Measurements from ENCODE around the gene ARHGEF12.

Gene ARHGEF12

DNA sequence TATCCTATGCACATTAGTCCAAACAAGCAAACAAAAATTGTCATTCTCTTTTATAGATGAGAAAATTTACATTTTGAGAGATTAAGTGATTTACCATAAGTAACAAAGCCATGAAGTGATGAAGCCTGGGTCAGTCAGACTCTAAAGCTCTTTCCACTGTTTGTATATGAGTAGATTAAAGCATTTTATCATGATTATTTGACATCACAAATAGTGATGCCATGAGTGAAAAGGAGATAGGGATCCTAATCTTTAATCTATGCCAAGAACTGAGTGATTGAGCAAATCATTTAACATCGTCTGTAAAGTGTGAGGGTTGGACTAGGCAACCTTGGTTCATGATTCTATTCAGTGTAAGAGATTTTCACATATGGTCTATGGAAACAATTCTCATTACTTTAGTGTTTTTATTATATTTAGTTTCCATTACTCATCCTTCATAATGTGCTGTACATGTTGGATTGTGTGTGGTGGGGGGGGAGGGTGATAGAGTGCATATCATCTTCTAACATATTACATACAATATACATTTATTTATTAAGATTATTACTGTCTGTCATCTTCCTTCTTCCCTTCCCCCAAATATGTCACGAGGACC, 50.7 kb downstream of the ARHGEF12 start:
- no peaks in the 10 kb centered on the region for H3K36me3 ChIP-seq (ENCODE audit: insufficient read depth, low read length)
- no peak for DNase-seq (ENCODE audit: low read depth, low spot score)
- H3K9ac ChIP-seq (ENCODE audit: insufficient read length), result no peak overlapping the region
- H3K4me3 ChIP-seq, result peak overlapping the region; percentile 48
- TF ChIP-seq EZH2 (IDR thresholded peaks at IDR 0.05) (no peak), POLR2AphosphoS5 (IDR thresholded peaks at IDR 0.05; ENCODE audit: borderline replicate concordance, low read depth, low read length) (no peak), FOXP2 (optimal IDR thresholded peaks at IDR 0.05; ENCODE audit: control extremely low read depth, extremely low read length, insufficient read depth) (no peak)
- H3K27ac ChIP-seq, result 0 out of 2 replicates have a peak overlapping the region, but pooled peaks have one; percentile 49
- no peaks in the 10 kb centered on the region for H3K9me3 ChIP-seq (ENCODE audit: low read depth, low read length)

DNA sequence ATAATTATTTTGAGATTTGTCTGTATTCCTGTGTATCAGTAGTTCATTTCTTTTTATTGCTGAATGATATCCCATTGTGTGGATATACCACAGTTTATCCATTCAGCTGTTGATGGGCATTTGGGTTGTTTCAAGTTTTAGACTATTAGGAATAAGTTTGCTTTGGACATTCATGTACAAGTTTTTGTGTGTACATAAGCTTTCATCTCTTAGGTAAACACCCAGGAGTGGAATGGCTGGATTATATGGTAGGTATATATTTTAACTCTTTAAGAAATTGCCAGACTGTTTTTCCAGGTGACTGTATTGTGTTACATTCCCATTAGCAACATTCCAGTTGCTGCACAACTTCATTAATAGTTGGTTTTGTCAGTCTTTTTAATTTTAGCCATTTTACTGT, 52.0 kb downstream of the ARHGEF12 start:
- Histone ChIP-seq H3K9ac (ENCODE audit: insufficient read length) (no peak overlapping the region), H3K27ac (no peak overlapping the region)
- DNase-seq (ENCODE audit: low read depth, low spot score), result no peak

DNA sequence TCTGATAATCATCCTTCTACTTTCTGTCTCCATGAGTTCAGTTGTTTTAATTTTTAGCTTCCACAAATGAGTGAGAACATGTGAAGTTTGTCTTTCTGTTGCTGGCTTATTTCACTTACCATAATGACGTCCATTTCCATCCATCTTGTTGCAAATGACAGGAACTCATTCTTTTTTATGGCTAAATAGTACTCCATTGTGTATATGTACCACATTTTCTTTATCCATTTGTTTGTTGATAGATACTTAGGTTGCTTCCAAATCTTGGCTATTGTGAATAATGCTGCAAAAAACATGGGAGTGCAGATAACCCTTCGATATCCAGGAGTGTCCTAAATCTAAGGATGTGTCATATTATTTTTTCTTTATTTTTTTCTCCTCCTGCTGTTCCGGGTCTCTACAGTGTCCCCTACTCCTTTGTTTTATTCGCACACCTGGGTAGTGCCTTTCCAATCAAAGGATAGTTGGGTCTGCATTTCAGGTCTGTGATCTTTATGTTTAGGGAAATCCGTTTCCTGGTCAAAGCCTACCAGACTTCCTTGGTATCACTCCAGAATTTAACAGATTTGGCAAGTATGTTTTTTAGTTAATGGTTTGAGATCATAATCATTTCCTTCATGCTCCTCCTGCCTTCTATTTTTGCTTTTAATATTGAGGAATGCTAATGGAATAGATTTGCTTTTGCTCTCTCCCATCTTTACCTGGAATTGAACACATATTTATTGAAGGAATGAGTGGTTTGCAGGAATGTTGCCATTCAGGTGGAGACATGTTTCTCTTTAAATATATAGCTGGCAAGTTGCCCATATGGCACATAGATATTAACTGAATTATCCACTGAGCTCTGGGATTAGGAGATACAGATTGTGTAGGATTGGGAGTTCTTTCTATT, 53.7 kb downstream of the ARHGEF12 start:
- no peak overlapping the region for H3K9ac ChIP-seq (ENCODE audit: insufficient read length)
- H3K4me3 ChIP-seq, result no peak overlapping the region
- peaks cover 4% of the 10 kb centered on the region; the same call in 1 of the 2 replicates for H3K9me3 ChIP-seq (ENCODE audit: low read depth, low read length)
- TF ChIP-seq EZH2 (IDR thresholded peaks at IDR 0.05) (no peak), FOXP2 (optimal IDR thresholded peaks at IDR 0.05; ENCODE audit: control extremely low read depth, extremely low read length, insufficient read depth) (no peak)
- no peak for DNase-seq (ENCODE audit: low read depth, low spot score)
- no peaks in the 10 kb centered on the region for H3K36me3 ChIP-seq (ENCODE audit: insufficient read depth, low read length)
- peak overlapping the region; percentile 76; the same call in 1 of the 2 replicates for H3K27ac ChIP-seq

More for the DNA sequence above, 52.0 kb downstream of the ARHGEF12 start:
- no peaks in the 10 kb centered on the region for H3K36me3 ChIP-seq (ENCODE audit: insufficient read depth, low read length)
- no peaks in the 10 kb centered on the region for H3K9me3 ChIP-seq (ENCODE audit: low read depth, low read length)
- no peak overlapping the region for H3K4me3 ChIP-seq
- TF ChIP-seq POLR2AphosphoS5 (IDR thresholded peaks at IDR 0.05; ENCODE audit: borderline replicate concordance, low read depth, low read length), result no peak
- TF ChIP-seq FOXP2 (optimal IDR thresholded peaks at IDR 0.05; ENCODE audit: control extremely low read depth, extremely low read length, insufficient read depth), result no peak
- TF ChIP-seq EZH2 (IDR thresholded peaks at IDR 0.05), result no peak

DNA sequence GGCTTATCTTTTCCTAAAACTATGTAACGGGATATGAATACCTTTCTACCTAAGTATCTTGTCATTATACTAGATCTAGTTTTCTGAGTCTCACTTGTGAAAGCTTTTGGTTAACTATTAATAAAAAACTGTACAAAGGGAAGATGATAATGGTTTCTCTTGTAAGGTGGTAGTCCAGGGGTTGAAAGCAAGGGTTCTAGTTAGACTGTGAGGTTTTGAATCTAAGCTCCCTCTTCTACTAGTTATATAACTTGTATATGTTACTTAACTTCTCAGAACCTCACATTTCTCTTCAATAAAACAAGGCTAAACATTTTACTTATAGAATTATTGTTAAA, 54.3 kb downstream of the ARHGEF12 start:
- TF ChIP-seq EZH2 (IDR thresholded peaks at IDR 0.05), result no peak
- TF ChIP-seq FOXP2 (optimal IDR thresholded peaks at IDR 0.05; ENCODE audit: control extremely low read depth, extremely low read length, insufficient read depth), result no peak
- no peak for TF ChIP-seq POLR2AphosphoS5 (IDR thresholded peaks at IDR 0.05; ENCODE audit: borderline replicate concordance, low read depth, low read length)
- no peaks in the 10 kb centered on the region for H3K36me3 ChIP-seq (ENCODE audit: insufficient read depth, low read length)
- peaks cover 7% of the 10 kb centered on the region; the same call in 1 of the 2 replicates for H3K9me3 ChIP-seq (ENCODE audit: low read depth, low read length)
- no peak overlapping the region for H3K4me3 ChIP-seq
- H3K27ac ChIP-seq, result peak overlapping the region; percentile 76; the same call in 1 of the 2 replicates
- H3K9ac ChIP-seq (ENCODE audit: insufficient read length), result no peak overlapping the region
- DNase-seq (ENCODE audit: low read depth, low spot score), result no peak

DNA sequence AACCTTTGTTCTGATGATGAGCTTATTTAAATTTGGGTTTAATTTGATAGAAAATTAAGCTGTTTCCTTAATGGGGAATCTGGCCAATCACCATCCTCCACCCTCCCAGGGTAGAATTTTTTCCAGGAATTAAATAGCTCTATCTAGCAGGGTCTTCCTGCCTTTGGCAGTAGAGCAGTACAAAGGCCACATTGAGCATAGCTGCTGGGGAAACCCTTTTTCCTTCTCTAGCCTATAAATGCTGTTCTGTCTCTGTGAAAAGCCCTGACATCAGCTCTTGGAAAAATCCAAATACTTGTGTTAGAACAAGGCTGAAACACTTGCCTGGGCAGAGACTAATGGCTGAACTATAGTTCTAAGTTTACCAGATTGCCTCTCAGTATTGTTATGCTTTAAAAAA, 55.1 kb downstream of the ARHGEF12 start:
- H3K4me3 ChIP-seq, result peak overlapping the region; percentile 9; the same call in 1 of the 2 replicates
- H3K9me3 ChIP-seq (ENCODE audit: low read depth, low read length), result peaks cover 7% of the 10 kb centered on the region; the same call in 1 of the 2 replicates
- peak overlapping the region; percentile 76 for H3K27ac ChIP-seq
- peak; percentile 55 for DNase-seq (ENCODE audit: low read depth, low spot score)
- peak overlapping the region; percentile 20 for H3K9ac ChIP-seq (ENCODE audit: insufficient read length)
- no peaks in the 10 kb centered on the region for H3K36me3 ChIP-seq (ENCODE audit: insufficient read depth, low read length)
- TF ChIP-seq FOXP2 (optimal IDR thresholded peaks at IDR 0.05; ENCODE audit: control extremely low read depth, extremely low read length, insufficient read depth), result no peak
- no peak for TF ChIP-seq EZH2 (IDR thresholded peaks at IDR 0.05)
- no peak for TF ChIP-seq POLR2AphosphoS5 (IDR thresholded peaks at IDR 0.05; ENCODE audit: borderline replicate concordance, low read depth, low read length)

DNA sequence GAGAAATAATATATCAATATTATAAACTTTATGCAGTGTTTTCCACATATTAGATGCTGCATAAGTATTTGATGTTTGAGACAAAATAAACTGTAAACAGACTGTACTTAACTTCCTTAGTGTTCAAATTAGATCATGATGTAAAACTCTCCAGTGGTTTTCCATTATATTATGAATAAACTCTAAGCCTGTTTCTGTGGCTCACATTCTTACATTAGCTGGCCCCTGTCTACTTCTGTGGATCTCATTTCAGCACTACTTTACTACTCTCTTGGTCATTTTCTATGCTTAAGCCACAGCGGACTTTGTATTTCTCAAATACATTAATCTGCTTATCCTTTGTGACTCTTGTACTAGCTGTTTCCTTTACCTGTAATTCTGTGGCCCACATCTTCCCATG, 55.6 kb downstream of the ARHGEF12 start:
- Histone ChIP-seq H3K9me3 (ENCODE audit: low read depth, low read length) (peaks cover 7% of the 10 kb centered on the region; the same call in 1 of the 2 replicates), H3K27ac (peak overlapping the region; percentile 76), H3K9ac (ENCODE audit: insufficient read length) (peak overlapping the region; percentile 20), H3K4me3 (peak overlapping the region; percentile 9; the same call in 1 of the 2 replicates), H3K36me3 (ENCODE audit: insufficient read depth, low read length) (no peaks in the 10 kb centered on the region)
- TF ChIP-seq POLR2AphosphoS5 (IDR thresholded peaks at IDR 0.05; ENCODE audit: borderline replicate concordance, low read depth, low read length) (no peak), EZH2 (IDR thresholded peaks at IDR 0.05) (no peak)
- DNase-seq (ENCODE audit: low read depth, low spot score), result no peak

DNA sequence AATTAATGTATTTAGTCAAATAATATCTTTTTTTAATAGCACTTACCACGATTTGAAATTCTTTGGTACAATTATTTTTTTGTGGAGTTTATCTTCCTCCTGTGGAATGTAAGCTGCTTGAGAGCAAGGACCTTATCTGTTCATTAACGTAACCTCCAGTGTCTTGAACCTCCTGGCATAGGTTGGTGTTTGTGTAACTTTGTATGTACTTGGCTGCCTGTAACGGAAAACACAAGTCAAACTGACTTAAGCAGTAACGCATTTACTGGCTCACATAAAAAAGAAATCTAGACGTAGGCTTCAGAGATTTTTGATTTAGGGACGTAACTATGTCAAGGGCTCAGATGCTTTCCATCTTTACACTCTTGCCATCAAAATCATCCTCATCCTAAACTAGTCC, 56.1 kb downstream of the ARHGEF12 start:
- TF ChIP-seq POLR2AphosphoS5 (IDR thresholded peaks at IDR 0.05; ENCODE audit: borderline replicate concordance, low read depth, low read length), result no peak
- TF ChIP-seq EZH2 (IDR thresholded peaks at IDR 0.05), result no peak
- no peak for TF ChIP-seq FOXP2 (optimal IDR thresholded peaks at IDR 0.05; ENCODE audit: control extremely low read depth, extremely low read length, insufficient read depth)
- Histone ChIP-seq H3K36me3 (ENCODE audit: insufficient read depth, low read length) (no peaks in the 10 kb centered on the region), H3K4me3 (no peak overlapping the region), H3K9ac (ENCODE audit: insufficient read length) (no peak overlapping the region), H3K27ac (peak overlapping the region; percentile 76; the same call in 1 of the 2 replicates), H3K9me3 (ENCODE audit: low read depth, low read length) (peaks cover 7% of the 10 kb centered on the region; the same call in 1 of the 2 replicates)
- DNase-seq (ENCODE audit: low read depth, low spot score), result no peak

DNA sequence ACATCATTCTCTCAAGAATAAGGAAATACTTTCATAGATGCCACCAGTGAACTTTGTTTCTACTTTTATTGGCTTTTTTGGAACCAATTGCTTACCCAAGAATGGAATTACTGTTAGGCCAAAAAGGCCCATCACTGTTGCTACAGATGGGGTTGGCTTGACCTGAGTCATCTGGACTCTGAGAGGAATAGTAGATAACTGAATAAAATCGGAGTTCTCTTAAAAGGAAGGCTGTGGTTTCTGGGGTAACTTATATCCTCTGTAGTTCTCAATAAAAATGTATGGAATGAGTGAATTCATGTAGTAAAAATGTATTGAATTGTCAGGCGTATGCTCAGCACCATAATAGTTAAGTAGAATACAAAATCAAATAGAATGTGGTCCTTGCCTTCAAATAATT, 56.6 kb downstream of the ARHGEF12 start:
- Histone ChIP-seq H3K36me3 (ENCODE audit: insufficient read depth, low read length) (no peaks in the 10 kb centered on the region), H3K27ac (no peak overlapping the region), H3K4me3 (no peak overlapping the region), H3K9me3 (ENCODE audit: low read depth, low read length) (peaks cover 7% of the 10 kb centered on the region; the same call in 1 of the 2 replicates), H3K9ac (ENCODE audit: insufficient read length) (no peak overlapping the region)
- no peak for DNase-seq (ENCODE audit: low read depth, low spot score)
- no peak for TF ChIP-seq FOXP2 (optimal IDR thresholded peaks at IDR 0.05; ENCODE audit: control extremely low read depth, extremely low read length, insufficient read depth)

All from SK-N-MC (cell line).